Neuronal stem cell (in vitro differentiated cells): Measurements from ENCODE around the gene SOX8.

ENCODE experiments used
- DNase-seq: peaks from one replicate; pipeline ENCODE4 v3.0.0-alpha.2; 2013; ENCODE audit warnings: low spot score
- H2AFZ ChIP-seq: one replicate; pipeline ENCODE4 v1.6.1; 2013; ENCODE audit warnings: mild to moderate bottlenecking, low read length, inconsistent platforms
- H2AK5ac ChIP-seq: 2 replicates; pipeline ENCODE4 v1.6.1; 2013; ENCODE audit warnings: low read depth, mild to moderate bottlenecking, inconsistent platforms, low read length, moderate library complexity, mixed read lengths
- H2BK120ac ChIP-seq: 2 replicates; pipeline ENCODE4 v1.6.1; 2013; ENCODE audit warnings: low read depth, mild to moderate bottlenecking, inconsistent platforms, low read length, moderate library complexity, mixed read lengths
- H2BK12ac ChIP-seq: one replicate; pipeline ENCODE4 v1.6.1; 2013; ENCODE audit warnings: low read length, inconsistent platforms
- H2BK15ac ChIP-seq: 2 replicates; pipeline ENCODE4 v1.6.1; 2013; ENCODE audit warnings: mild to moderate bottlenecking, low read length, inconsistent platforms, mixed read lengths
- H2BK5ac ChIP-seq: one replicate; pipeline ENCODE4 v1.6.1; 2013; ENCODE audit warnings: inconsistent platforms, mild to moderate bottlenecking, low read length, moderate library complexity
- H3K14ac ChIP-seq: one replicate; pipeline ENCODE4 v1.6.1; 2013; ENCODE audit warnings: low read length, inconsistent platforms
- H3K18ac ChIP-seq: 2 replicates; pipeline ENCODE4 v1.6.1; 2013; ENCODE audit warnings: low read length, inconsistent platforms
- H3K23ac ChIP-seq: 2 replicates; pipeline ENCODE4 v1.6.1; 2013; ENCODE audit warnings: low read depth, mild to moderate bottlenecking, mixed read lengths, low read length, inconsistent platforms; ENCODE audit not compliant: poor library complexity
- H3K27ac ChIP-seq: replicated peaks from 3 replicates; pipeline ENCODE4 v1.5.1; 2013; ENCODE audit warnings: low read length, inconsistent platforms
- H3K27me3 ChIP-seq, 3 experiments: 2 replicates each; pipeline ENCODE4 v1.6.1; 2013; ENCODE audit warnings: low read length in 3 of 3, mild to moderate bottlenecking in 2 of 3, inconsistent platforms in 1 of 3, low read depth in 1 of 3, mixed read lengths in 1 of 3, moderate library complexity in 1 of 3; ENCODE audit not compliant: control insufficient read depth in 3 of 3, insufficient read depth in 3 of 3
- H3K36me3 ChIP-seq, 2 donors: replicated peaks in 1 of 2; 2 replicates each; pipeline ENCODE4 v1.6.1; 2013; ENCODE audit warnings: low read length in 2 of 2; ENCODE audit not compliant: control insufficient read depth in 2 of 2, insufficient read depth in 2 of 2
- H3K4ac ChIP-seq: 2 replicates; pipeline ENCODE4 v1.6.1; 2013; ENCODE audit warnings: inconsistent platforms, mild to moderate bottlenecking, low read length, moderate library complexity
- H3K4me1 ChIP-seq, 2 donors: 1 replicate in 1 of 2; 2 replicates in 1 of 2; pipeline ENCODE4 v1.6.1; 2013; ENCODE audit warnings: low read length in 2 of 2, low read depth in 1 of 2; ENCODE audit not compliant: control insufficient read depth in 2 of 2, insufficient read depth in 1 of 2
- H3K4me2 ChIP-seq: one replicate; pipeline ENCODE4 v1.6.1; 2013; ENCODE audit warnings: mild to moderate bottlenecking, low read length, inconsistent platforms; ENCODE audit not compliant: insufficient read depth, poor library complexity, severe bottlenecking
- H3K4me3 ChIP-seq, 2 donors: 2 replicates each; pipeline ENCODE4 v1.5.1; 2013; ENCODE audit warnings: low read length in 2 of 2, mild to moderate bottlenecking in 2 of 2, inconsistent platforms in 1 of 2, moderate library complexity in 1 of 2
- H3K79me1 ChIP-seq: one replicate; pipeline ENCODE4 v1.6.1; 2013; ENCODE audit warnings: low read depth, mild to moderate bottlenecking, inconsistent platforms, low read length, moderate library complexity
- H3K9ac ChIP-seq: one replicate; pipeline ENCODE4 v1.6.1; 2013; ENCODE audit warnings: mild to moderate bottlenecking, low read depth, low read length, inconsistent platforms; ENCODE audit not compliant: poor library complexity
- H3K9me3 ChIP-seq, 2 donors: replicated peaks in 1 of 2; 2 replicates each; pipeline versions ENCODE3 to v1.6.1; 2013; ENCODE audit warnings: low read length in 2 of 2, mild to moderate bottlenecking in 2 of 2, inconsistent platforms in 1 of 2, low read depth in 1 of 2, mixed read lengths in 1 of 2, moderate library complexity in 1 of 2; ENCODE audit not compliant: control insufficient read depth in 2 of 2, insufficient read depth in 1 of 2
- H4K8ac ChIP-seq: one replicate; pipeline ENCODE4 v1.6.1; 2013; ENCODE audit warnings: low read depth, mild to moderate bottlenecking, inconsistent platforms, low read length, moderate library complexity
- H4K91ac ChIP-seq: one replicate; pipeline ENCODE4 v1.6.1; 2013; ENCODE audit warnings: low read length, low read depth, mild to moderate bottlenecking, inconsistent platforms; ENCODE audit not compliant: poor library complexity
- WGBS, 2 donors: extraction: QIAGEN DNeasy Blood & Tissue Kit; methylation state at CpG; one replicate each; pipeline ENCODE4 v1.1.7; 2013; ENCODE audit warnings: missing lambda C conversion rate in 2 of 2, mixed read lengths in 1 of 2; ENCODE audit not compliant: insufficient read length in 2 of 2, insufficient replicate concordance in 1 of 2; ENCODE audit errors: extremely low coverage in 2 of 2; 5-methylcytosine and 5-hydroxymethylcytosine counted together

Gene SOX8

GRCh38 chr16:991345-991744 lies 9.8 kb downstream of the SOX8 start:
- H3K4me3 ChIP-seq, result peak overlapping the region in 1 of 2 donors; percentile 25

GRCh38 chr16:991773-992172 lies 10.2 kb downstream of the SOX8 start:
- Histone ChIP-seq H3K4me3 (no peak overlapping the region), H3K79me1 (no peaks in the 10 kb centered on the region), H3K27me3 (no peaks in the 10 kb centered on the region), H3K23ac (peak overlapping the region; percentile 12), H2BK5ac (peak overlapping the region; percentile 7), H2AFZ (peak overlapping the region; percentile 67), H4K91ac (no peak overlapping the region), H3K4me2 (no peak overlapping the region), H3K9me3 (peaks cover 0 to 25% of the 10 kb centered on the region in 2 donors), H2AK5ac (peak overlapping the region; percentile 89), H3K14ac (no peak overlapping the region), H3K4me1 (peaks cover 3 to 45% of the 10 kb centered on the region in 2 donors), H3K18ac (peak overlapping the region; percentile 64), H3K36me3 (peaks cover 0 to under 1% of the 10 kb centered on the region in 2 donors), H2BK15ac (no peak overlapping the region), H2BK120ac (peak overlapping the region; percentile 10), H3K9ac (no peak overlapping the region), H3K27ac (no peak overlapping the region), H3K4ac (no peak overlapping the region), H4K8ac (no peak overlapping the region), H2BK12ac (no peak overlapping the region)
- no CpG with 5 or more reads among the region's 9 CpGs for WGBS, 2 donors
- DNase-seq, result no peak

More at GRCh38 chr16:991345-991744, 9.8 kb downstream of the SOX8 start:
- no peak for DNase-seq
- Histone ChIP-seq H3K9ac (no peak overlapping the region), H3K9me3 (peaks cover 0 to 21% of the 10 kb centered on the region in 2 donors), H3K4ac (no peak overlapping the region), H3K18ac (peak overlapping the region; percentile 48), H4K8ac (peak overlapping the region; percentile 6), H3K23ac (no peak overlapping the region), H3K79me1 (no peaks in the 10 kb centered on the region), H2BK15ac (peak overlapping the region; percentile 37), H3K36me3 (peaks cover 0 to 5% of the 10 kb centered on the region in 2 donors), H2BK120ac (peak overlapping the region; percentile 10), H4K91ac (no peak overlapping the region), H3K27me3 (no peaks in the 10 kb centered on the region), H2AFZ (peak overlapping the region; percentile 95), H3K14ac (peak overlapping the region; percentile 17), H2AK5ac (peak overlapping the region; percentile 89), H3K4me2 (no peak overlapping the region), H2BK12ac (peak overlapping the region; percentile 84), H2BK5ac (no peak overlapping the region), H3K4me1 (peaks cover 3 to 40% of the 10 kb centered on the region in 2 donors), H3K27ac (no peak overlapping the region)
- no CpG with 5 or more reads among the region's 11 CpGs for WGBS, 2 donors

- Histone ChIP-seq H3K9ac (no peak overlapping the region), H3K27ac (no peak overlapping the region), H2BK15ac (no peak overlapping the region), H2BK120ac (no peak overlapping the region), H3K18ac (no peak overlapping the region), H2AFZ (no peak overlapping the region), H2BK5ac (no peak overlapping the region), H3K4ac (no peak overlapping the region), H2BK12ac (no peak overlapping the region), H4K91ac (no peak overlapping the region), H3K4me3 (no peak overlapping the region), H4K8ac (no peak overlapping the region), H3K36me3 (no peaks in the 10 kb centered on the region), H3K4me2 (no peak overlapping the region), H3K27me3 (peaks cover 0 to 9% (median 0%) of the 10 kb centered on the region in 3 experiments), H2AK5ac (no peak overlapping the region), H3K23ac (no peak overlapping the region), H3K4me1 (peaks cover 8 to 55% of the 10 kb centered on the region in 2 donors), H3K9me3 (peaks cover 0 to 27% of the 10 kb centered on the region in 2 donors), H3K79me1 (no peaks in the 10 kb centered on the region), H3K14ac (no peak overlapping the region)
- WGBS, 2 donors, result no CpG with 5 or more reads among the region's 3 CpGs
- no peak for DNase-seq
These were observed 12.2 kb downstream of the SOX8 start for GRCh38 chr16:993731-994130.

GRCh38 chr16:995087-995486 lies 13.5 kb downstream of the SOX8 start:
- Histone ChIP-seq H3K27me3 (peaks cover 0 to 15% (median 0%) of the 10 kb centered on the region in 3 experiments), H2BK15ac (no peak overlapping the region), H3K9ac (no peak overlapping the region), H2BK12ac (no peak overlapping the region), H3K4me2 (no peak overlapping the region), H3K14ac (no peak overlapping the region), H2BK5ac (no peak overlapping the region), H2BK120ac (no peak overlapping the region), H2AK5ac (no peak overlapping the region), H4K91ac (no peak overlapping the region), H2AFZ (no peak overlapping the region), H3K79me1 (no peaks in the 10 kb centered on the region), H3K4me1 (peaks cover 5 to 44% of the 10 kb centered on the region in 2 donors), H3K9me3 (peaks cover 0 to 27% of the 10 kb centered on the region in 2 donors), H3K4me3 (peak overlapping the region in 1 of 2 donors; percentile 23), H3K36me3 (no peaks in the 10 kb centered on the region), H4K8ac (no peak overlapping the region), H3K23ac (no peak overlapping the region), H3K18ac (no peak overlapping the region), H3K27ac (no peak overlapping the region), H3K4ac (no peak overlapping the region)
- DNase-seq, result no peak
- no CpG with 5 or more reads among the region's 3 CpGs for WGBS, 2 donors
